ENCODE data around the gene FGFR2. TPM values are rescaled to one million over a fixed set of nuclear protein-coding genes. Genes with fewer than 3 reads are reported as not detected.

The FGFR2 gene
- total RNA-seq, 1 experiment from 2014 or later: 19.7 TPM

- ATAC-seq: no peak
- Histone ChIP-seq H3K27me3 (ENCODE audit: insufficient read depth, low read length) (no peaks in the 10 kb centered on the region), H3K4me3 (replicated peaks in 1 of 2; ENCODE audit: low read depth in 1 of 2, low read length in 2 of 2) (no peak overlapping the region), H3K9me2 (ENCODE audit: insufficient read depth) (no peaks in the 10 kb centered on the region), H3K36me3 (ENCODE audit: control insufficient read depth in 1 of 2, insufficient read depth in 2 of 2, low read length in 2 of 2) (no peaks in the 10 kb centered on the region), H3K27ac (ENCODE audit: low read depth, low read length) (no peak overlapping the region), H4K20me1 (ENCODE audit: insufficient read depth) (no peaks in the 10 kb centered on the region), H3K4me2 (ENCODE audit: low read length) (no peak overlapping the region), H3K4me1 (ENCODE audit: control insufficient read depth in 1 of 2, insufficient read depth in 2 of 2, low read length in 2 of 2) (no peaks in the 10 kb centered on the region), H2AFZ (ENCODE audit: low read depth, low read length, poor library complexity, severe bottlenecking) (no peak overlapping the region), H3K9ac (ENCODE audit: low read length) (no peak overlapping the region), H3K9me3 (ENCODE audit: control insufficient read depth in 1 of 2, insufficient read depth in 1 of 2, low read depth in 1 of 2, low read length in 2 of 2) (no peaks in the 10 kb centered on the region), H3K79me2 (ENCODE audit: insufficient read depth, low read length) (no peaks in the 10 kb centered on the region)
- no peak for TF ChIP-seq JUND (IDR thresholded peaks at IDR 0.05)
- TF ChIP-seq, protein P1, sequence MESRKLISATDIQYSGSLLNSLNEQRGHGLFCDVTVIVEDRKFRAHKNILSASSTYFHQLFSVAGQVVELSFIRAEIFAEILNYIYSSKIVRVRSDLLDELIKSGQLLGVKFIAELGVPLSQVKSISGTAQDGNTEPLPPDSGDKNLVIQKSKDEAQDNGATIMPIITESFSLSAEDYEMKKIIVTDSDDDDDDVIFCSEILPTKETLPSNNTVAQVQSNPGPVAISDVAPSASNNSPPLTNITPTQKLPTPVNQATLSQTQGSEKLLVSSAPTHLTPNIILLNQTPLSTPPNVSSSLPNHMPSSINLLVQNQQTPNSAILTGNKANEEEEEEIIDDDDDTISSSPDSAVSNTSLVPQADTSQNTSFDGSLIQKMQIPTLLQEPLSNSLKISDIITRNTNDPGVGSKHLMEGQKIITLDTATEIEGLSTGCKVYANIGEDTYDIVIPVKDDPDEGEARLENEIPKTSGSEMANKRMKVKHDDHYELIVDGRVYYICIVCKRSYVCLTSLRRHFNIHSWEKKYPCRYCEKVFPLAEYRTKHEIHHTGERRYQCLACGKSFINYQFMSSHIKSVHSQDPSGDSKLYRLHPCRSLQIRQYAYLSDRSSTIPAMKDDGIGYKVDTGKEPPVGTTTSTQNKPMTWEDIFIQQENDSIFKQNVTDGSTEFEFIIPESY (IDR thresholded peaks at IDR 0.05; ENCODE audit: extremely low read depth, insufficient replicate concordance, low read length): no peak
- no peak for TF ChIP-seq SP1 (IDR thresholded peaks at IDR 0.05; ENCODE audit: low read depth)
- TF ChIP-seq TCF7L2 (IDR thresholded peaks at IDR 0.05; ENCODE audit: borderline replicate concordance, extremely low read depth, insufficient read depth, insufficient read length): no peak
- TF ChIP-seq CBX3 (IDR thresholded peaks at IDR 0.05; ENCODE audit: low read depth): no peak
- TF ChIP-seq, protein P2, sequence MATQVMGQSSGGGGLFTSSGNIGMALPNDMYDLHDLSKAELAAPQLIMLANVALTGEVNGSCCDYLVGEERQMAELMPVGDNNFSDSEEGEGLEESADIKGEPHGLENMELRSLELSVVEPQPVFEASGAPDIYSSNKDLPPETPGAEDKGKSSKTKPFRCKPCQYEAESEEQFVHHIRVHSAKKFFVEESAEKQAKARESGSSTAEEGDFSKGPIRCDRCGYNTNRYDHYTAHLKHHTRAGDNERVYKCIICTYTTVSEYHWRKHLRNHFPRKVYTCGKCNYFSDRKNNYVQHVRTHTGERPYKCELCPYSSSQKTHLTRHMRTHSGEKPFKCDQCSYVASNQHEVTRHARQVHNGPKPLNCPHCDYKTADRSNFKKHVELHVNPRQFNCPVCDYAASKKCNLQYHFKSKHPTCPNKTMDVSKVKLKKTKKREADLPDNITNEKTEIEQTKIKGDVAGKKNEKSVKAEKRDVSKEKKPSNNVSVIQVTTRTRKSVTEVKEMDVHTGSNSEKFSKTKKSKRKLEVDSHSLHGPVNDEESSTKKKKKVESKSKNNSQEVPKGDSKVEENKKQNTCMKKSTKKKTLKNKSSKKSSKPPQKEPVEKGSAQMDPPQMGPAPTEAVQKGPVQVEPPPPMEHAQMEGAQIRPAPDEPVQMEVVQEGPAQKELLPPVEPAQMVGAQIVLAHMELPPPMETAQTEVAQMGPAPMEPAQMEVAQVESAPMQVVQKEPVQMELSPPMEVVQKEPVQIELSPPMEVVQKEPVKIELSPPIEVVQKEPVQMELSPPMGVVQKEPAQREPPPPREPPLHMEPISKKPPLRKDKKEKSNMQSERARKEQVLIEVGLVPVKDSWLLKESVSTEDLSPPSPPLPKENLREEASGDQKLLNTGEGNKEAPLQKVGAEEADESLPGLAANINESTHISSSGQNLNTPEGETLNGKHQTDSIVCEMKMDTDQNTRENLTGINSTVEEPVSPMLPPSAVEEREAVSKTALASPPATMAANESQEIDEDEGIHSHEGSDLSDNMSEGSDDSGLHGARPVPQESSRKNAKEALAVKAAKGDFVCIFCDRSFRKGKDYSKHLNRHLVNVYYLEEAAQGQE (IDR thresholded peaks at IDR 0.05; ENCODE audit: low read depth): no peak
- TF ChIP-seq, protein P3, sequence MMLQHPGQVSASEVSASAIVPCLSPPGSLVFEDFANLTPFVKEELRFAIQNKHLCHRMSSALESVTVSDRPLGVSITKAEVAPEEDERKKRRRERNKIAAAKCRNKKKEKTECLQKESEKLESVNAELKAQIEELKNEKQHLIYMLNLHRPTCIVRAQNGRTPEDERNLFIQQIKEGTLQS (IDR thresholded peaks at IDR 0.05): no peak
- TF ChIP-seq, protein P4, sequence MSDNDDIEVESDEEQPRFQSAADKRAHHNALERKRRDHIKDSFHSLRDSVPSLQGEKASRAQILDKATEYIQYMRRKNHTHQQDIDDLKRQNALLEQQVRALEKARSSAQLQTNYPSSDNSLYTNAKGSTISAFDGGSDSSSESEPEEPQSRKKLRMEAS (IDR thresholded peaks at IDR 0.05): no peak
- RAD21 ChIA-PET (ENCODE audit: low non-redundant PET in 1 of 2, low total read pairs in 2 of 2, uncharacterized antibody in 2 of 2, unreplicated experiment in 2 of 2): no interaction called here
- no TSS peak for BruUV-seq (replicated peaks)
- DNase-seq (ENCODE audit: low read depth, low spot score): no peak
- POLR2A ChIA-PET: no interaction called here
- intact Hi-C loops (cut with micrococcal nuclease): no loop called here
- CTCF ChIA-PET: no interaction called here
These were observed 102.5 kb downstream of the FGFR2 start for GRCh38 chr10:121495719-121496118.
